GM19351 (cell line): ENCODE results near the gene ENTPD2.
"Not testable (repeated sequence)": the region's sequence is repeated elsewhere in the genome, so short reads cannot be mapped to it uniquely, and the experiment has no call there.

ENCODE experiments used
- ATAC-seq: cut with Tn5 transposase; IDR thresholded peaks from one replicate; pipeline ENCODE4 v1.9.1; 2021; ENCODE audit warnings: mild to moderate bottlenecking, moderate library complexity; ENCODE audit not compliant: unreplicated experiment

Gene ENTPD2

DNA sequence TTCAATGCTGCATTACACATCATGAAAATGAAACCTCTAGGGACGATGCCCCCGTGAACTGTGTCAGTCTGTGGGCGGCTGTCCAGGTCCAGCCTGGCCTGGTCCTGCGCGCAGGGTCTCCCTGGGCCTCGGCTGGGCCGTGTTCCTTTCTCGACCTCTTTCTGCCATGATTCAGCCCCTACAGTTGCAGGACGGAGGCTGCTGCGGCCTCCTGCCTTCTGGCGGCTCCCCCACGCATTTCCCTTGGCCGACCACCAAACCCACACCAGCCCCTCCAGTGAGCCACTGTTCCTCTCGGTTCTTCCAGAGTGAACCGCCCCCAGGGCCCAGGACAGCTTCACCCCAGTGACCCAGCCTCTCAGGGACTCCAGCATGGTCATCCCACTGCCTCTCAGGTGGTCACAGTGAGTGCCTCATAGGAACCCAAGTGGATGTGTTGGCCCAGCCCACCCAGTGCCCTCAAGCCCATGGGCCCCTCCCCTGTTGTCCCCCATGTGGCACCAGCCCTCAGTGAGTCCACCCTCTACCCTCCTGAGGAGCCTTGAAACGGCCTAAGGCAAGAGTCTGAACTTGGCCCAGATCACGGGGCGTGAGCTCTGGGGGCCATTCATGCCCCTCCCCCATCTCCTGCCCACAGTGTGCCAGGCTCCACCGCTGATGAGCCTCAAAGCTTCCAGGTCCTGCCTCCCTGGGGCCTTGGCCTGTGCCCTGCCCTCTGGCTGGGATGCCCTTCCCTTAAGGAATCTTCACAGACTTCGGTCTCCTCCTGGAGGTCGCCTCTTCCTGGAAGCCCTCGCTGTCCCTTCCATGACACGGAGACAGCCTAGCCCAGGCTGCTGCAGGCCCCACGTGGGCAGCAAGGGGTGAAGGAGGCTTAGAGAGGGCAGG is 47.5 kb downstream of the ENTPD2 start:
- no peak for ATAC-seq

DNA sequence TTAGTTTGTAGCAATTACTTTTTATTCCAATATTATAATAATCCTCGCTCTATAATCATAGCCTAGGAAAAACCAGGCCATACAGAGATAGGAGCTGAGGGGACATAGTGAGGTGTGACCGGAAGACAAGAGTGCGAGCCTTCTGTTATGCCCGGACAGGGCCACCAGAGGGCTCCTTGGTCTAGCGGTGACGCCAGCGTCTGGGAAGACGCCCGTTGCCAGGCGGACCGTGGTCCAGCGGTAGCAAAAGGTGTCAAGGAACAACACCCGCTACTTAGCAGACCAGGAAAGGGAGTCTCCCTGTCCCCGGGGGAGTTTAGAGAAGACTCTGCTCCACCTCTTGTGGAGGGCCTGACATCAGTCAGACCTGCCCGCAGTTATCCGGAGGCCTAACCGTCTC is 49.6 kb downstream of the ENTPD2 start:
- ATAC-seq = not testable (repeated sequence)

DNA sequence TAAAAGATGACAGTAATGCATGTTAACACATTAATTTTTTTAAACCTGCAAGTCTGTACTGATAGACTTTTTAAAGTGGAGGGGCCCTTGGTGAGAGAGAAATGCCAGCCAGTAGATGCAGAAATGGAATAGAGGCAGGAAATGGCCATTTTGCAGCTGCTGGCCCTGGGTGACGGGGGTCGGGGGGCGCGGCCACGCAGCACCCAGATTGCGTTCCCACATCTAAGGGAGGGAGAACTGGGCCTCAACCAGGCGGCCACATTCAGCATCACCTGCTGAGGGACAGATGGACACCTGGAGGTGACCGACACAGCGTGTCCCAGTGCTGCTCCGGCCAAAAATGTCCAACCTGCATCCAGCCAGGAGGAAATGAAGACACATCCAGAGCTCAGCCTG is 51.2 kb downstream of the ENTPD2 start:
- ATAC-seq = no peak

DNA sequence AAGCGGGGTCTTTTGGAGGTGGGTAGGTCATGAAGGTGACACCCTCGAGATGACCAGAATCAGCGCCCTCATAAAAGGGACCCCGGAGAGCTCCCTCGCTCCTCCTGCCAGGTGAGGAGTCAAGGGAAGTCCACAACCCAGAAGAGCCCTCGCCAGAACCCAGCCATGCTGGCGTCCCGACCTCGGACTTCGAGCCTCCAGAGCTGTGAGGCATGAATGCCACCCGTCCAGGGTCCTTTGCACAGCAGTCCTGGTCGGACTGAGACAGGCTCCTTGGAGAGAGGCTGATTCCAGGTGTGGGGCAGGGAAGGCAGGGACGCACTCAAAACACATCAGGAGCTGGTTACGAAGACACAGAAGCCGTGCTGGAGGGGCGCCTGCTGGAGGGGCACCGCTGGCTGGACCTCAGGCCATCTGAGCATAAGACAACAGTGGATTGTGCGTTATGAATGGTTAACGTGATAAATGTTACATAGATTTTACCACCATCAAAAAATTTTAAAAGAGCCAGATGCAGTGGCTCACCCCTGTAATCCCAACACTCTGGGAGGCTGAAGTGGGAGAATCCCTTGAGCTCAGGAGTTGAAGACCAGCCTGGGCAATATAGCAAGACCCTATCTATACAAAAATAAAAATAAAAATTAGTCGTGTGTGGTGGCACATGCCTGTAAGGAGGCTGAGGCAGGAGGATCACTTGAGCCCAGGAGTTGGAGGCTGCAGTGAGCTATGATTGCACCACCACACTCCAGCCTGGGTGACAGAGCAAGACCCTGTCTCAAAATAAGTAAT is 51.8 kb downstream of the ENTPD2 start:
- no peak for ATAC-seq

DNA sequence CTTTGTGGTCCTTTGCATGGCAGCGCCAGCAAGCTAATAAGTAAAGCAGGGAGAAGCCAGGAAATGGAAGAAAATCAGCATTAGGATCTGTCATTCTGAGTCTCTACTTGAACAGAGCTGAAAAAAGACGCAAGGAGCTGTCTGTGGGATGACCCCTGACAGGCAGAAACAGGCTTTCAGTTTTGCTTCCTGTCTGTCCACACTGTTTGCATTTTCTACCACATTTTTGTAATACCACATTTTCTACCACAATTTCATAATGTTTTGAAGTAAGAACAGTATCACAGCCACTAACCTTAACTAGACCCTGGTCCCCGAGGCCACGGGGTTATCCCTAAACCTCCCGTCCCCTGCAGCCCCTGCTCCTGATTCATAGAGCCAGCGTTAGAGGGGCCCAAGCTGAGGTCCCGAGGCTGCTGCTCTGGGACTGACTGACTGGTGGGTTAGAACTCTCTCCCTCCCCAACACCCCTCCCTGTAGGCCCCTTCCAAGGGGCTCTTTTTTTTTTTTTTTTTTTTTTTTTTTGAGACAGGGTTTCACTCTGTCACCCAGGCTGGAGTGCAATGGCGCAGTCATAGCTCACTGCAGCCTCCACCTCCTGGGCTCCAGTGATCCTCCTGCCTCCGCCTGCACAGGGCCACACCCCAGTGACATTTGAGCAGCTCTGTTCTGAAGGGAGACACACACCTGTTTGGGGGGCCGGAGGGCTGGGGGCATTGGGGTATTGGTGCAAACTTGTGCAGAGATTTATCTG is 53.5 kb downstream of the ENTPD2 start:
- ATAC-seq = peak; percentile 71
